ENCODE data around the gene WDR91.

DNA sequence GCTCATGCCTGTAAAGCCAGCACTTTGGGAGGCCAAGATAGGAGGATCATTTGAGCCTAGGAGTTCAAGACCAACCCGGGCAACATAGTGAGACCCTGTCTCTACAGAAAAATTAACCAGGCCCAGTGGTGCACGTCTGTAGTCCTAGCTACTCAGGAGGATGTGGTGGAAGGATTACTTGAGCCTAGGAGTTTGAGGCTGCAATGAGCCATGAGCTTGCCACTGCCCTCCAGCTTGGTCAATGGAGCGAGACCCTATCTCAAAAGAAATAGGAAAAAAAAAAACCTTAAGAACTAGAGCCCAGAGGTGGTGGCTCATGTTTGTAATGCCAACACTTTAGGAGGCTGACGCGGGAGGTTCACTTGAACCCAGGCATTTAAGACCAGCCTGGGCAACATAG is 24.5 kb upstream of the WDR91 start:
- TF ChIP-seq REST (IDR thresholded peaks at IDR 0.05; ENCODE audit: insufficient read depth in 1 of 2, low read depth in 2 of 2, low read length in 1 of 2), result no peak
- TF ChIP-seq POLR2AphosphoS5 (IDR thresholded peaks at IDR 0.05; ENCODE audit: low read depth, low read length), result no peak
- TF ChIP-seq CTCF (IDR thresholded peaks at IDR 0.05), result no peak
